Brain microvascular endothelial cell (primary cell): Measurements from ENCODE around the gene CCL21.

ENCODE experiments used
- DNase-seq: peaks from one replicate; pipeline ENCODE4 v3.0.0-alpha.2; 2020
- H3K27ac ChIP-seq: fragments of 250-450 bp; sonication (Bioruptor Pico); 2 replicates; pipeline ENCODE4 v1.5.1; 2020; ENCODE audit warnings: mild to moderate bottlenecking, moderate library complexity
- H3K27me3 ChIP-seq: fragments of 250-450 bp; sonication (Bioruptor Pico); replicated peaks from 2 replicates; pipeline ENCODE4 v1.5.1; 2020; ENCODE audit warnings: mild to moderate bottlenecking
- H3K36me3 ChIP-seq: fragments of 250-450 bp; sonication (Bioruptor Pico); replicated peaks from 2 replicates; pipeline ENCODE4 v1.5.1; 2020; ENCODE audit warnings: mild to moderate bottlenecking
- H3K4me3 ChIP-seq: 2 replicates; pipeline ENCODE4 v1.5.1; 2011; ENCODE audit warnings: low read depth, mild to moderate bottlenecking, control low read depth, low read length, moderate library complexity
- in situ Hi-C: cut with HindIII; loops from 2 replicates; pipeline ENCODE4 v1.10.0; 2017; ENCODE audit warnings: low sequenced_read_pairs, low pct_ligation_motif_present
- TF ChIP-seq, protein P1 (sequence below): IDR thresholded peaks from 2 replicates; pipeline ENCODE4 v1.5.1; 2011; ENCODE audit warnings: low read depth, mild to moderate bottlenecking, moderate library complexity, low read length, control low read depth, inconsistent platforms; ENCODE audit errors: missing control alignments

The CCL21 gene

DNA sequence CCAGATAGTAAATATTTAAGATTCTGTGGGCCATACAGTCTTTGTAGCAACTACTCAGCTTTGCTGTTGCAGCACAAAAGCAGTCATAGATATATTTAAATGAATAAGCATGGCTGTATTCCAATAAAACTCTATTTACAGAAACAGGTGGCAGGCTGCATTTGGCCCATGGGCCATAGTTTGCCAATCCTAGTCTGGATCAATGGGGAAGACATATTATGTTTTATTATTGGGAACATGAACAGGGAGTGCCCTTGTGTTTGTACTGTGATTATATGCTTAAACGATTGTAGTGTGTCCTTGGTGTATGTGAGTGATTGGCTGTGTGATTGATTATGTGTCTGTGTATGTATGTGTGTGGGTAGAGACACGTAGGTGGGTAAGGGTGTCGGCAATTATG lies 35.5 kb downstream of the CCL21 start:
- in situ Hi-C loops = no loop called here
- Histone ChIP-seq H3K4me3 (no peak overlapping the region), H3K27me3 (no peaks in the 10 kb centered on the region), H3K36me3 (no peaks in the 10 kb centered on the region), H3K27ac (no peak overlapping the region)
- TF ChIP-seq, protein P1, sequence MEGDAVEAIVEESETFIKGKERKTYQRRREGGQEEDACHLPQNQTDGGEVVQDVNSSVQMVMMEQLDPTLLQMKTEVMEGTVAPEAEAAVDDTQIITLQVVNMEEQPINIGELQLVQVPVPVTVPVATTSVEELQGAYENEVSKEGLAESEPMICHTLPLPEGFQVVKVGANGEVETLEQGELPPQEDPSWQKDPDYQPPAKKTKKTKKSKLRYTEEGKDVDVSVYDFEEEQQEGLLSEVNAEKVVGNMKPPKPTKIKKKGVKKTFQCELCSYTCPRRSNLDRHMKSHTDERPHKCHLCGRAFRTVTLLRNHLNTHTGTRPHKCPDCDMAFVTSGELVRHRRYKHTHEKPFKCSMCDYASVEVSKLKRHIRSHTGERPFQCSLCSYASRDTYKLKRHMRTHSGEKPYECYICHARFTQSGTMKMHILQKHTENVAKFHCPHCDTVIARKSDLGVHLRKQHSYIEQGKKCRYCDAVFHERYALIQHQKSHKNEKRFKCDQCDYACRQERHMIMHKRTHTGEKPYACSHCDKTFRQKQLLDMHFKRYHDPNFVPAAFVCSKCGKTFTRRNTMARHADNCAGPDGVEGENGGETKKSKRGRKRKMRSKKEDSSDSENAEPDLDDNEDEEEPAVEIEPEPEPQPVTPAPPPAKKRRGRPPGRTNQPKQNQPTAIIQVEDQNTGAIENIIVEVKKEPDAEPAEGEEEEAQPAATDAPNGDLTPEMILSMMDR = no peak
- DNase-seq = no peak

DNA sequence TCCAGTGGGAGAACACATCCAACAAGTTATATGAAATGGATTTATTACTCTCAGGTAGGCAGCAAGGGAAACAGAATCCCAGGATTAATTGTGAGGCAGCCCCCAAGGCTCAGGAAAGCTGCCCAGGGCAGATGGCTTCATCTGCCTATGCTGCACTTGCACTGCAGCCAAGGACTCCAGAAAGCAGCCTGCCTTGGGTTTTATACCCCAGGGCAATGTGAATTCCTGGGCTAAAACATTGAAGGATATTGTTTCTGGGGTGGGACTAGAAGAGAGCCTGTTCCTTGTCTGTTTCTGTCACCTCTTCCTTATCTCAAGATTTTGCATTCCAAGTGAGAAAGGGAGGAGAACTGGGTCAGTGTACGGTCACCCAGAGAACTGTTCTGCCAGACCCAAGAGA lies 38.6 kb downstream of the CCL21 start:
- Histone ChIP-seq H3K4me3 (no peak overlapping the region), H3K36me3 (no peaks in the 10 kb centered on the region), H3K27me3 (no peaks in the 10 kb centered on the region), H3K27ac (no peak overlapping the region)
- TF ChIP-seq, protein P1 = no peak
- in situ Hi-C loops = no loop called here
- DNase-seq = no peak

DNA sequence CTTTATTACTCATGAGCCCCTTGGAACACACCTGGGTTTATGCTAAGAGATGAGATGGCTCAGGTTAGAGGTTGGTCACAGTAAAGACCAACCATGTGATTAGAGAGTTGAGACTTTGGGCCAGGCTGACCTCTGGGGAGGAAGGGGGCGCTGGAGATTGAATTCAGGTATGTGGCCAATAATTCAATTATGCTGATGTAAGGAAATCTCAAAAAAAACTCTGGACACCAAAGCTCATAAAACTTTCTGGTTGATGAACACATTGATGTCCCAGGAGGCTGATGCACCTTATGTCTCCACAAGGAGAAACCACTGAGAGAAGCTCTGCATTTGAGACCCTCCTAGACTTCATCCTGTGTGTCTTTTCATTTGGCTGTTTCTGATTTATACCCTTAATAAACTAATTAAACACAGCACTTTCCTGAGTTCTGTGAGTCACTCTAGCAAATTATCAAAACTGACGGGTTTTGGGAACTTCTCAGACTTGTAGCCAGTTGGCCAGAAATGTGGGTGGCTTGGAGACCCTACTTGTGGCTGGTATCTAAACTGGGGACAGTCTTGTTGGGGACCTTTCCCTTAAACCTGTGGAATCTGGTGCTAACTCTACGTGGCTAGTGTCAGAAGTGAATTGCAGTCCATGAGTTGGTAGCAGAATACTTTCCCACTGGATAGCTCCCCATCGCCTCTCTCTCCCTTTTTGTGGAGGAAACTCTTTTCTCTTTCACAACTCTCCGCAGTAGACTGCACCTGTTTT lies 40.0 kb downstream of the CCL21 start:
- no peak overlapping the region for H3K27ac ChIP-seq
- TF ChIP-seq, protein P1 = no peak
- H3K36me3 ChIP-seq = no peaks in the 10 kb centered on the region
- H3K27me3 ChIP-seq = no peaks in the 10 kb centered on the region
- in situ Hi-C loops = no loop called here
- no peak for DNase-seq
- H3K4me3 ChIP-seq = no peak overlapping the region

DNA sequence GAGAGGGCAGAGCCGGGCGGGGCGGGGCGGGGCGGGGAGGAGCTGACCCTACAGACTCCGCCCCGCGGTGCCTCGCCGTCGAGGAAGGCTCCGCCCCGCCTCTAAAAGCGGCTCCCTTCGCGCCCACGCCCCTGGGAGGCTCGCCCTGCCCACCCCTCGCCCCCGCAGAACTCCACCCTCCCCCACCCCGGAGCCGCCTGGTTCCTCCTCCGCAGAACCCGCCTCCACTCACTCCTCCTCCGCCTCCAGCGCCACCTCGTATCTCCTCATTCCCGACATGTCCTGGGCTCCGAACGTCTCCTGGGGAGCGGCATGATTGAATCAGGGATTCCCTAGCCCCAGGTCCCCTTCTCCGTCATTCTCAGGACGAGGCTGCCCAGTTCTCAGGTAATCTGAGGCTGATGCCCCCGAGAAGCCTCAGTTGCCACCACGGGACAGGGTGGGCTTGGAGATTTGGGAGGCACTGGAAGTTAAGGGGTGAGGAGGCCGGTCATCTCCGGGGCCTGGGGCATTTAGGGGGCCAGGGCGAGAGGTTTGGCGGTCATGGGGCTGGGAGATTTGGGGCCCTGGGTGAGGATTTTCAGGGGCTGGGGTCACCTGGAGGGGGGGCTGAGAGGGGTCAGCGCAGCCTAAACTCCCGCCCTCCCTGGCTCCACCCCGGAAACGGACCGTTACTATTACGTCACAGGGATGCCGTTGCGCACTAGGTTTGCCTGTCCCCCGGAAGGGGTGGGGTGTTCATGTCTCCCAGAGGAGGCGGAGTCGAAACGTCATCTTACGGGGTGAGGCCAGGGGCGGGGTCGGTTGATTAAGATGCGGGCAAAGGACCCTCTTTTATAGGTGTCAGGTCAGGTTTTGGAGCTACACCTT lies 44.3 kb downstream of the CCL21 start:
- peak overlapping the region; percentile 84 for H3K4me3 ChIP-seq
- TF ChIP-seq, protein P1 = no peak
- H3K27ac ChIP-seq = peak overlapping the region; percentile 84
- H3K36me3 ChIP-seq = no peaks in the 10 kb centered on the region
- no peaks in the 10 kb centered on the region for H3K27me3 ChIP-seq
- peak; percentile 89 for DNase-seq
- in situ Hi-C loops = no loop called here

DNA sequence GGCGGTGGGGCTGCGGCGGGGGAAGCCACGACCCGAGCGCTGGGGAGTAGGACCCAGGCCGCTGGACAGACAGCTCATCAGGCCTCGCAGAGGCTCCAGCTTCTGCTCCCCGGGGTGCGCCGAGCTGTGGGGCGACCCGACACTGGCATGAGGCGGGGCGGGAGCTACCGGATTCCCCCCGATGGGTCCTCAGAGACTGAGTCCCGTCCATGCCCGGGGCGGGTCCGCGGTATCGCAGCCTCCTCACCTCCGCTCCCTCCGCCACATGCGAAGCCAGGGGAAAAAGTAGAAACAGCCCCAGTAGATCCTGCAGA lies 44.9 kb downstream of the CCL21 start:
- Histone ChIP-seq H3K4me3 (peak overlapping the region; percentile 63), H3K36me3 (no peaks in the 10 kb centered on the region), H3K27ac (no peak overlapping the region), H3K27me3 (no peaks in the 10 kb centered on the region)
- no peak for DNase-seq
- TF ChIP-seq, protein P1 = no peak
- in situ Hi-C loops = no loop called here
